Stomach (tissue), 4 donors: Measurements from ENCODE around the gene CA5A.

ENCODE experiments used
- CTCF ChIP-seq, 7 experiments: fragments of 450-650 bp in 4 of 7; fragments of 200-600 bp in 3 of 7; sonication (generic) in 3 of 7; IDR thresholded peaks; one replicate each; pipeline ENCODE4 v1.5.1; 2016 to 2019; ENCODE audit warnings: antibody characterized with exemption in 7 of 7, control low read depth in 2 of 7, mild to moderate bottlenecking in 1 of 7
- POLR2A ChIP-seq, 4 donors: fragments of 450-650 bp; IDR thresholded peaks; one replicate each; pipeline ENCODE4 v1.6.1; 2016; ENCODE audit warnings: antibody characterized with exemption in 4 of 4, control low read depth in 2 of 4, mild to moderate bottlenecking in 1 of 4, moderate library complexity in 1 of 4

- TF ChIP-seq POLR2A (IDR thresholded peaks at IDR 0.05): no peak
- no peak for TF ChIP-seq CTCF (IDR thresholded peaks at IDR 0.05)
Measured at GRCh38 chr16:87877942-87878507, 58.3 kb downstream of the CA5A start.
